HUES48 (cell line): ENCODE measurements around the gene PIAS1.
"Not testable (repeated sequence)": the region's sequence is repeated elsewhere in the genome, so short reads cannot be mapped to it uniquely, and the experiment has no call there.

Experiments used
- H3K27ac ChIP-seq: one replicate; pipeline ENCODE4 v1.7.0; 2013; ENCODE audit warnings: low read depth, low read length, inconsistent platforms
- H3K27me3 ChIP-seq: 2 replicates; pipeline ENCODE4 v1.6.1; 2013; ENCODE audit warnings: mild to moderate bottlenecking, low read length; ENCODE audit not compliant: control insufficient read depth, insufficient read depth
- H3K36me3 ChIP-seq: 2 replicates; pipeline ENCODE4 v1.6.1; 2013; ENCODE audit warnings: low read length; ENCODE audit not compliant: control insufficient read depth, insufficient read depth
- H3K4me1 ChIP-seq: 2 replicates; pipeline ENCODE4 v1.6.1; 2013; ENCODE audit warnings: mild to moderate bottlenecking, low read length; ENCODE audit not compliant: control insufficient read depth, insufficient read depth
- H3K4me3 ChIP-seq: 2 replicates; pipeline ENCODE4 v1.5.1; 2013; ENCODE audit warnings: mild to moderate bottlenecking, low read depth, low read length
- H3K9ac ChIP-seq: 2 replicates; pipeline ENCODE4 v1.6.1; 2013; ENCODE audit warnings: mild to moderate bottlenecking, low read depth, low read length, moderate library complexity
- H3K9me3 ChIP-seq: 2 replicates; pipeline ENCODE4 v1.6.1; 2013; ENCODE audit warnings: low read length; ENCODE audit not compliant: control insufficient read depth, insufficient read depth

Gene PIAS1

GRCh38 chr15:68230157-68231100, 176.3 kb downstream of the PIAS1 start:
- Histone ChIP-seq H3K27ac (no peak overlapping the region), H3K4me1 (peaks cover 11% of the 10 kb centered on the region), H3K27me3 (peaks cover 10% of the 10 kb centered on the region), H3K9ac (peak overlapping the region; percentile 39), H3K4me3 (peak overlapping the region; percentile 87), H3K9me3 (no peaks in the 10 kb centered on the region), H3K36me3 (no peaks in the 10 kb centered on the region)

GRCh38 chr15:68231102-68231818, 177.1 kb downstream of the PIAS1 start:
- H3K27me3 ChIP-seq, result peaks cover 10% of the 10 kb centered on the region
- H3K36me3 ChIP-seq, result no peaks in the 10 kb centered on the region
- H3K27ac ChIP-seq, result no peak overlapping the region
- H3K4me1 ChIP-seq, result peaks cover 11% of the 10 kb centered on the region
- H3K9me3 ChIP-seq, result no peaks in the 10 kb centered on the region
- H3K9ac ChIP-seq, result no peak overlapping the region
- no peak overlapping the region for H3K4me3 ChIP-seq

- H3K9me3 ChIP-seq, result no peaks in the 10 kb centered on the region
- H3K36me3 ChIP-seq, result no peaks in the 10 kb centered on the region
- H3K4me3 ChIP-seq, result no peak overlapping the region
- H3K9ac ChIP-seq, result no peak overlapping the region
- H3K27ac ChIP-seq, result no peak overlapping the region
- peaks cover 10% of the 10 kb centered on the region for H3K27me3 ChIP-seq
- H3K4me1 ChIP-seq, result peaks cover 11% of the 10 kb centered on the region
These were observed 178.3 kb downstream of the PIAS1 start for GRCh38 chr15:68232449-68232848.

- peaks cover 10% of the 10 kb centered on the region for H3K27me3 ChIP-seq
- H3K4me3 ChIP-seq, result no peak overlapping the region
- H3K9ac ChIP-seq, result no peak overlapping the region
- no peaks in the 10 kb centered on the region for H3K36me3 ChIP-seq
- no peak overlapping the region for H3K27ac ChIP-seq
- H3K4me1 ChIP-seq, result peaks cover 11% of the 10 kb centered on the region
- no peaks in the 10 kb centered on the region for H3K9me3 ChIP-seq
These were observed 178.8 kb downstream of the PIAS1 start for GRCh38 chr15:68232937-68233336.

GRCh38 chr15:68234060-68234459, 179.9 kb downstream of the PIAS1 start:
- Histone ChIP-seq H3K9me3 (no peaks in the 10 kb centered on the region), H3K36me3 (no peaks in the 10 kb centered on the region), H3K27ac (no peak overlapping the region), H3K9ac (no peak overlapping the region), H3K4me1 (peaks cover 5% of the 10 kb centered on the region), H3K27me3 (peaks cover 10% of the 10 kb centered on the region), H3K4me3 (no peak overlapping the region)

- H3K27ac ChIP-seq, result not testable (repeated sequence)
These were observed 180.4 kb downstream of the PIAS1 start for GRCh38 chr15:68234520-68234919.

GRCh38 chr15:68235022-68235421, 180.9 kb downstream of the PIAS1 start:
- Histone ChIP-seq H3K27me3 (peaks cover 8% of the 10 kb centered on the region), H3K27ac (no peak overlapping the region), H3K4me1 (peaks cover 4% of the 10 kb centered on the region), H3K36me3 (no peaks in the 10 kb centered on the region), H3K4me3 (no peak overlapping the region), H3K9ac (no peak overlapping the region), H3K9me3 (no peaks in the 10 kb centered on the region)

More at GRCh38 chr15:68234520-68234919, 180.4 kb downstream of the PIAS1 start:
- not testable (repeated sequence) for H3K27me3 ChIP-seq, H3K4me1 ChIP-seq, H3K4me3 ChIP-seq, H3K9me3 ChIP-seq, H3K9ac ChIP-seq, H3K36me3 ChIP-seq

GRCh38 chr15:68239025-68239424, 184.9 kb downstream of the PIAS1 start:
- H3K27me3 ChIP-seq, result no peaks in the 10 kb centered on the region
- H3K4me3 ChIP-seq, result no peak overlapping the region
- no peak overlapping the region for H3K27ac ChIP-seq
- no peaks in the 10 kb centered on the region for H3K9me3 ChIP-seq
- H3K9ac ChIP-seq, result no peak overlapping the region
- H3K4me1 ChIP-seq, result no peaks in the 10 kb centered on the region
- no peaks in the 10 kb centered on the region for H3K36me3 ChIP-seq

GRCh38 chr15:68241088-68241935, 187.2 kb downstream of the PIAS1 start:
- H3K9ac ChIP-seq, result no peak overlapping the region
- no peaks in the 10 kb centered on the region for H3K27me3 ChIP-seq
- H3K27ac ChIP-seq, result no peak overlapping the region
- H3K4me1 ChIP-seq, result no peaks in the 10 kb centered on the region
- no peak overlapping the region for H3K4me3 ChIP-seq
- no peaks in the 10 kb centered on the region for H3K36me3 ChIP-seq
- H3K9me3 ChIP-seq, result no peaks in the 10 kb centered on the region
